Heart left ventricle (tissue), 16 donors: ENCODE results near the gene WDR90. TPM values are rescaled to one million over a fixed set of nuclear protein-coding genes. Genes with fewer than 3 reads are reported as not detected.

Experiments
- ATAC-seq, 4 donors: fragments of 200-7000 bp; cut with Tn5 transposase; one replicate each; pipeline ENCODE4 v1.9.1; 2020 to 2022; ENCODE audit warnings: moderate library complexity in 4 of 4, mild to moderate bottlenecking in 3 of 4, moderate number of reproducible peaks in 1 of 4
- DNase-seq, 5 donors: peaks; one replicate each; pipeline ENCODE4 v3.0.0-alpha.2; 2020
- H3K27ac ChIP-seq, 12 donors: fragments of 200-600 bp; sonication (generic) in 4 of 12; one replicate each; pipeline versions ENCODE4 v1.5.0 to v1.8.0; 2016 to 2022; ENCODE audit warnings: mild to moderate bottlenecking in 2 of 12
- H3K27me3 ChIP-seq, 9 donors: fragments of 200-600 bp; sonication (generic) in 2 of 9; one replicate each; pipeline versions ENCODE4 v1.5.1 to v1.8.0; 2016 to 2022; ENCODE audit warnings: mild to moderate bottlenecking in 3 of 9
- H3K36me3 ChIP-seq, 9 donors: fragments of 200-600 bp; sonication (generic) in 2 of 9; one replicate each; pipeline versions ENCODE4 v1.5.0 to v1.8.0; 2018 to 2022; ENCODE audit warnings: mild to moderate bottlenecking in 2 of 9
- H3K4me1 ChIP-seq, 12 donors: fragments of 200-600 bp; sonication (generic) in 4 of 12; one replicate each; pipeline versions ENCODE4 v1.5.0 to v1.8.0; 2016 to 2022; ENCODE audit warnings: mild to moderate bottlenecking in 3 of 12
- H3K4me3 ChIP-seq, 12 donors: fragments of 200-600 bp; sonication (generic) in 4 of 12; one replicate each; pipeline versions ENCODE4 v1.5.0 to v1.8.0; 2017 to 2022; ENCODE audit warnings: mild to moderate bottlenecking in 9 of 12, moderate library complexity in 4 of 12
- H3K9me3 ChIP-seq, 12 donors: fragments of 200-600 bp; sonication (generic) in 4 of 12; one replicate each; pipeline versions ENCODE4 v1.5.0 to v1.8.0; 2016 to 2022; ENCODE audit warnings: mild to moderate bottlenecking in 1 of 12
- CTCF ChIP-seq, 12 donors: fragments of 200-600 bp; sonication (generic) in 4 of 12; IDR thresholded peaks; one replicate each; pipeline versions ENCODE4 v1.5.0 to v1.8.0; 2018 to 2022; ENCODE audit warnings: antibody characterized with exemption in 12 of 12, mild to moderate bottlenecking in 5 of 12
- POLR2A ChIP-seq, 2 donors: fragments of 450-650 bp; IDR thresholded peaks; one replicate each; pipeline ENCODE4 v1.6.1; 2017; ENCODE audit warnings: antibody characterized with exemption in 2 of 2, mild to moderate bottlenecking in 2 of 2, moderate library complexity in 2 of 2
- WGBS, 4 donors: extraction: QIAGEN DNeasy Blood & Tissue Kit in 2 of 4; methylation state at CpG; one replicate each; pipeline versions ENCODE4 v1.1.5 to v1.1.7; 2013 to 2018; 5-methylcytosine and 5-hydroxymethylcytosine counted together
- intact Hi-C, 10 donors: fragments of 100-400 bp; cut with DNase I; formaldehyde crosslinking; loops; one replicate each; pipeline versions ENCODE4 v1.11.1 to v1.14.2; 2022
- polyA plus RNA-seq, 2 donors: library from polyadenylated mRNA; stranded (reverse); fragments of 200-250 nt; gene quantifications; one replicate each; pipeline ENCODE4 v1.2.3, GENCODE V29; 2013
- total RNA-seq, 9 donors: library from RNA; depleted of rRNA in 2 of 9; stranded (reverse); fragments of >200 nt in 2 of 9; fragmentation: NEBNext Ultra II Directional in 3 of 9; extraction: Animal tissue kit (Norgen Biotek cat#: 25700) in 3 of 9; gene quantifications; one replicate each; pipeline versions ENCODE4 v1.1.0 to v1.2.4, GENCODE V29; 2016 to 2023
- donor health status: ischemic (EF 13 %, LVEDD 7.1; RV severe dilation, severe dysfunction).
- donor health status: healthy with polysubstance abuse.
- donor health status: DM: no; HTN: yes; CAD: no.
- donor health status: DM: no; HTN: no; CAD: no.
- donor health status: ischemic (EF 25% LVEDD 6.9; RV normal size, moderate dysfunction).
- donor health status: ischemic (EF 25% LVEDD 5.7; RV mildly dilated, moderate dysfunction).
- donor health status: healthy.
- donor health status: DM: yes; HTN: yes; CAD: no.
- donor health status: ischemic (EF 35%, LVEDD 5.7; RV mildly dilated, moderate dysfunction).
- donor health status: nonischemic (EF 11% LVEDD 7.7; RV severe dilation, severe dysfunction).
- donor health status: DM: yes; HTN: yes; CAD: no.
- donor health status: PGD.
- donor health status: ischemic (EF 29% LVEDD 5.4; RV normal size, mild dysfunction).
- donor health status: nonischemic (EF 23%, LVEDD 6.1; RV moderate dilation, normal function).

WDR90 gene
- total and polyA plus RNA-seq, 11 donors, result 3.7 to 17.4 (median 8.6) TPM

DNA sequence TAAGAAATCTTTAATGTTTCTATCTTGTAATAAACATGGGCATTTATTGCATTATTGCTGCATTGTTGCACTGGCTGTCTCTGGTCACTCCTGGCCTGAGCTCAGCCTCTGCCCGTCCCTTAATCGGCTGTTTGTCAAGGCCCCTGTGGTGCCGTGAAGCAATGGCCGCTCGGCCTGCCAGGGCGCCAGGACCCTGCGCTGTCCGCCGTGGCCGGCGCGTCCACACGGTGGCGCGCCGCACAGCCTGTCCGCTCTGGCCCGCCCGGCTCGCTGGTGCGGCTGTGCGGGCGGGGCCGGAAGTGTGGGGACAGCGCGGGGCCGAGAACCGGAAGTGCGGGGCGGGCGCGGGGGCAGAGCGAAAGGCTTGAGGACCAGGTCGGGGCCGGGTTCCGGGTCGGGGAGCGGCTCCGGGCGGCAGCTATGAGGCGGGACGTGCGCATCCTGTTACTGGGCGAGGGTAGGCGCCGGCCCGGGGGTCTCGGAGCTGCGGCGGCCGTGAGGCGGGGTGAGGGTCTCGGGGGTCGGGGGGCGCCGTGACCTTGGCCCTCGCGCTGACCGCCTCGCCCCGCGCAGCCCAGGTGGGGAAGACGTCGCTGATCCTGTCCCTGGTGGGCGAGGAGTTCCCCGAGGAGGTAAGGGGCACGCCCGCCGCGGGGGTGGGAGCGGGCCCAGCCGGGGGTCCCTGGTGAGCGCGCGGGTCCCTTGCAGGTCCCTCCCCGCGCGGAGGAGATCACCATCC is 18.8 kb downstream of the WDR90 start, which contains the start of gene RHOT2:
Gene RHOT2, plus strand, starts transcription at position 353 of the 739 bp plus-strand sequence. Its CDS starts 68 bp downstream, at position 421.
- H3K27ac ChIP-seq, result peak within 1 kb of the TSS; percentile 49 to 99 (median 94)
- H3K4me1 ChIP-seq, result peaks cover 6 to 22% (median 17%) of the 10 kb centered on the region in 12 donors
- H3K36me3 ChIP-seq, result peaks cover 0 to 40% (median 38%) of the 10 kb centered on the region in 9 donors
- 1% methylated on average over 53 to 78 of the region's 78 CpGs for WGBS, 4 donors
- DNase-seq (peak; percentile 95 to 97 (median 95)), ATAC-seq (peak; percentile 74 to 93 (median 90))
- H3K9me3 ChIP-seq, result no peaks in the 10 kb centered on the region
- H3K27me3 ChIP-seq, result no peaks in the 10 kb centered on the region
- intact Hi-C loops, result loop anchor here in 2 of 10 donors (10.0 kb wide), 2 partner anchors 243 to 273 kb away; partner anchors contain the start of genes NME4 (in 2 of the 2) and RAB11FIP3 (in 1 of the 2)
- TF ChIP-seq CTCF (IDR thresholded peaks at IDR 0.05) (peak; percentile 71 to 98 (median 92)), POLR2A (IDR thresholded peaks at IDR 0.05) (peak; percentile 45 to 84)
- peak within 1 kb of the TSS; percentile 67 to 100 (median 98) for H3K4me3 ChIP-seq

GRCh38 chr16:668519-669171 is 19.5 kb downstream of the WDR90 start:
- Histone ChIP-seq H3K27me3 (no peaks in the 10 kb centered on the region), H3K4me1 (peaks cover 6 to 22% (median 17%) of the 10 kb centered on the region in 12 donors), H3K4me3 (peak overlapping the region; percentile 67 to 100 (median 98)), H3K27ac (peak overlapping the region; percentile 49 to 99 (median 94)), H3K36me3 (peaks cover 0 to 46% (median 45%) of the 10 kb centered on the region in 9 donors), H3K9me3 (no peaks in the 10 kb centered on the region)
- DNase-seq (no peak), ATAC-seq (peak in 1 of 4 donors; percentile 1)
- intact Hi-C loops, result loop anchor here in 2 of 10 donors (10.0 kb wide), 2 partner anchors 244 to 274 kb away; partner anchors contain the start of genes NME4 (in 2 of the 2) and RAB11FIP3 (in 1 of the 2)
- TF ChIP-seq CTCF (IDR thresholded peaks at IDR 0.05), result no peak
- TF ChIP-seq POLR2A (IDR thresholded peaks at IDR 0.05), result no peak
- 2 to 7% (median 5%) methylated on average over 33 to 50 of the region's 50 CpGs for WGBS, 4 donors

DNA sequence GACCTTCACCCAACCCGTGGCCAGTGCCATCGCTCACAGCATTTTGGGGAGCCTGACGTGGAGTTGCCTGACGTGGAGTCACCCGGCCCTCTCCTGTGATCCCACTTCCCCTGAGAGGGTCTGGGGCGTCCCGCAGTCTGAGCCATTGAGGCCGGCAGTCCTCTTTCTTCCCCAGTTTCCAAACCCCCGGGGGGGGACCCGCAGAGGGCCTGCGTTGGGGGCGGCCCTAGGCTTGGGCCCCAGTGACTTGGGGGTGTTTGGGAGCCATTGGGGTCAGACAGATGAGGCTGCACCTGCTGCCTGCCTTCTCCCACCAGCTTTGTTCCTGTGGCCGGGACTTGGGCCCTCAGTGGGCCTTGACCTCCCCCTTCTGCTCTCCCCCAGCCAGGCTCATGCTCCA is 20.5 kb downstream of the WDR90 start:
- H3K4me3 ChIP-seq, result peak overlapping the region in 3 of 12 donors; percentile 97 to 100 (median 99)
- TF ChIP-seq CTCF (IDR thresholded peaks at IDR 0.05) (no peak), POLR2A (IDR thresholded peaks at IDR 0.05) (no peak)

More for the DNA sequence above, 20.5 kb downstream of the WDR90 start:
- no peak for DNase-seq
- H3K4me1 ChIP-seq, result peaks cover 6 to 29% (median 22%) of the 10 kb centered on the region in 12 donors
- 91 to 94% (median 93%) methylated on average over 10 to 13 of the region's 13 CpGs for WGBS, 4 donors
- H3K27me3 ChIP-seq, result no peaks in the 10 kb centered on the region
- H3K36me3 ChIP-seq, result peaks cover 0 to 53% (median 47%) of the 10 kb centered on the region in 9 donors
- H3K9me3 ChIP-seq, result no peaks in the 10 kb centered on the region
- ATAC-seq, result no peak
- no peak overlapping the region for H3K27ac ChIP-seq
- intact Hi-C loops, result loop anchor here in 2 of 10 donors (10.0 kb wide), 2 partner anchors 245 to 275 kb away; partner anchors contain the start of genes NME4 (in 2 of the 2) and RAB11FIP3 (in 1 of the 2)
